C4-2B (cell line): ENCODE measurements around the gene FEV.

ENCODE experiments used
- ZFX ChIP-seq: fragments of 450-650 bp; IDR thresholded peaks from 2 replicates; pipeline ENCODE4 v1.6.1; 2017
- TF ChIP-seq, protein P1 (sequence below): fragments of 450-650 bp; conservative IDR thresholded peaks from 2 replicates; pipeline ENCODE4 v1.5.1; 2017; ENCODE audit warnings: mild to moderate bottlenecking

GRCh38 chr2:218999881-219000568, 15.0 kb upstream of the FEV start:
- TF ChIP-seq, protein P1, sequence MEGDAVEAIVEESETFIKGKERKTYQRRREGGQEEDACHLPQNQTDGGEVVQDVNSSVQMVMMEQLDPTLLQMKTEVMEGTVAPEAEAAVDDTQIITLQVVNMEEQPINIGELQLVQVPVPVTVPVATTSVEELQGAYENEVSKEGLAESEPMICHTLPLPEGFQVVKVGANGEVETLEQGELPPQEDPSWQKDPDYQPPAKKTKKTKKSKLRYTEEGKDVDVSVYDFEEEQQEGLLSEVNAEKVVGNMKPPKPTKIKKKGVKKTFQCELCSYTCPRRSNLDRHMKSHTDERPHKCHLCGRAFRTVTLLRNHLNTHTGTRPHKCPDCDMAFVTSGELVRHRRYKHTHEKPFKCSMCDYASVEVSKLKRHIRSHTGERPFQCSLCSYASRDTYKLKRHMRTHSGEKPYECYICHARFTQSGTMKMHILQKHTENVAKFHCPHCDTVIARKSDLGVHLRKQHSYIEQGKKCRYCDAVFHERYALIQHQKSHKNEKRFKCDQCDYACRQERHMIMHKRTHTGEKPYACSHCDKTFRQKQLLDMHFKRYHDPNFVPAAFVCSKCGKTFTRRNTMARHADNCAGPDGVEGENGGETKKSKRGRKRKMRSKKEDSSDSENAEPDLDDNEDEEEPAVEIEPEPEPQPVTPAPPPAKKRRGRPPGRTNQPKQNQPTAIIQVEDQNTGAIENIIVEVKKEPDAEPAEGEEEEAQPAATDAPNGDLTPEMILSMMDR: no peak
- no peak for TF ChIP-seq ZFX
